Neural cell (in vitro differentiated cells): ENCODE results near the gene TLE2. TPM values are rescaled to one million over a fixed set of nuclear protein-coding genes. Genes with fewer than 3 reads are reported as not detected.

Experiments
- H2AFZ ChIP-seq: fragments of 200-600, 300-800 bp; sonication (generic), shearing (Covaris generic); 2 replicates; pipeline ENCODE4 v1.6.0; 2014; ENCODE audit warnings: low read depth, mild to moderate bottlenecking, antibody characterized with exemption, low read length, moderate library complexity
- H3F3A ChIP-seq: fragments of 200-600 bp; shearing (Covaris generic); 2 replicates; pipeline ENCODE4 v1.6.1; 2016; ENCODE audit warnings: mild to moderate bottlenecking, moderate library complexity, mixed read lengths, antibody characterized with exemption, low read length; ENCODE audit not compliant: insufficient read depth, poor library complexity, severe bottlenecking
- H3K27ac ChIP-seq: fragments of 200-600, 300-800 bp; sonication (generic), shearing (Covaris generic); 2 replicates; pipeline ENCODE4 v1.5.1; 2014; ENCODE audit warnings: mild to moderate bottlenecking, low read length, moderate library complexity
- H3K27me3 ChIP-seq: fragments of 300-800, 200-600 bp; sonication (generic), shearing (Covaris generic); 2 replicates; pipeline ENCODE4 v1.6.0; 2014; ENCODE audit warnings: mild to moderate bottlenecking, low read depth, low read length, moderate library complexity; ENCODE audit not compliant: insufficient read depth
- H3K36me3 ChIP-seq: fragments of 300-800, 200-600 bp; sonication (generic), shearing (Covaris generic); 2 replicates; pipeline ENCODE4 v1.5.1; 2014; ENCODE audit warnings: mild to moderate bottlenecking, antibody characterized with exemption, low read length, moderate library complexity; ENCODE audit not compliant: insufficient read depth
- H3K4me2 ChIP-seq: fragments of 300-800, 200-600 bp; sonication (generic), shearing (Covaris generic); 2 replicates; pipeline ENCODE4 v1.6.0; 2014; ENCODE audit warnings: mild to moderate bottlenecking, low read length
- H3K4me3 ChIP-seq: fragments of 300-800, 200-600 bp; sonication (generic), shearing (Covaris generic); 2 replicates; pipeline ENCODE4 v1.5.1; 2014; ENCODE audit warnings: mild to moderate bottlenecking, low read length, moderate library complexity
- H3K79me2 ChIP-seq: fragments of 200-600 bp; shearing (Covaris generic); replicated peaks from 2 replicates; pipeline ENCODE4 v1.6.0; 2014; ENCODE audit warnings: mild to moderate bottlenecking, low read length, moderate library complexity; ENCODE audit not compliant: insufficient read depth
- H3K9ac ChIP-seq: fragments of 300-800, 200-600 bp; sonication (generic), shearing (Covaris generic); 2 replicates; pipeline ENCODE4 v1.6.1; 2016; ENCODE audit warnings: mild to moderate bottlenecking, low read length, mixed read lengths
- H3K9me2 ChIP-seq: fragments of 200-600 bp; shearing (Covaris generic); 2 replicates; pipeline ENCODE4 v1.6.1; 2016; ENCODE audit warnings: mild to moderate bottlenecking, low read length, mixed read lengths; ENCODE audit not compliant: insufficient read depth
- H3K9me3 ChIP-seq: fragments of 200-600, 300-800 bp; sonication (generic), shearing (Covaris generic); 2 replicates; pipeline ENCODE4 v1.6.1; 2016; ENCODE audit warnings: mild to moderate bottlenecking, mixed run types, low read length, moderate library complexity, mixed read lengths
- H4K20me1 ChIP-seq: fragments of 200-600 bp; shearing (Covaris generic); 2 replicates; pipeline ENCODE4 v1.6.1; 2016; ENCODE audit warnings: mild to moderate bottlenecking, mixed run types; ENCODE audit not compliant: insufficient read depth
- CTCF ChIP-seq: fragments of 450-650 bp; IDR thresholded peaks from 2 replicates; pipeline ENCODE4 v1.5.1; 2014; ENCODE audit warnings: antibody characterized with exemption, mild to moderate bottlenecking, moderate library complexity; ENCODE audit not compliant: poor library complexity, severe bottlenecking
- EP300 ChIP-seq: fragments of 450-650 bp; conservative IDR thresholded peaks from 2 replicates; pipeline ENCODE4 v1.6.1; 2014; ENCODE audit warnings: antibody characterized with exemption, mild to moderate bottlenecking, moderate library complexity; ENCODE audit not compliant: poor library complexity, severe bottlenecking
- EZH2 ChIP-seq: fragments of 200-600, 300-800 bp; shearing (Covaris generic), sonication (generic); IDR thresholded peaks from 2 replicates; pipeline ENCODE4 v1.6.1; 2014; ENCODE audit warnings: antibody characterized with exemption, low read length, borderline replicate concordance, mild to moderate bottlenecking; ENCODE audit not compliant: insufficient read depth, poor library complexity, severe bottlenecking
- MXI1 ChIP-seq: fragments of 450-650 bp; conservative IDR thresholded peaks from 2 replicates; pipeline ENCODE4 v1.6.1; 2014; ENCODE audit warnings: antibody characterized with exemption, mild to moderate bottlenecking; ENCODE audit not compliant: poor library complexity, severe bottlenecking
- POLR2AphosphoS5 ChIP-seq: IDR thresholded peaks from 2 replicates; pipeline ENCODE4 v1.6.1; 2012
- RAD21 ChIP-seq: fragments of 450-650 bp; conservative IDR thresholded peaks from 2 replicates; pipeline ENCODE4 v1.6.1; 2014; ENCODE audit warnings: antibody characterized with exemption, mild to moderate bottlenecking, moderate library complexity
- REST ChIP-seq: IDR thresholded peaks from 2 replicates; pipeline ENCODE4 v1.6.1; 2012; ENCODE audit warnings: borderline replicate concordance
- SMC3 ChIP-seq: fragments of 450-650 bp; conservative IDR thresholded peaks from 2 replicates; pipeline ENCODE4 v1.6.1; 2014; ENCODE audit warnings: antibody characterized with exemption, mild to moderate bottlenecking, moderate library complexity; ENCODE audit not compliant: poor library complexity
- TAF1 ChIP-seq: IDR thresholded peaks from 2 replicates; pipeline ENCODE4 v1.6.1; 2012; ENCODE audit warnings: low read depth
- polyA plus RNA-seq: library from polyadenylated mRNA; depleted of rRNA; stranded (reverse); fragments of >200 nt; gene quantifications from 2 replicates; pipeline ENCODE4 v1.2.3, GENCODE V29; 2014

TLE2 gene
- polyA plus RNA-seq, 1 donor from 2014 or later: 7.0 TPM

GRCh38 chr19:3045191-3045590 lies 16.1 kb upstream of the TLE2 start:
- Histone ChIP-seq H3K9ac (no peak overlapping the region), H4K20me1 (no peaks in the 10 kb centered on the region), H3K4me3 (no peak overlapping the region), H2AFZ (no peak overlapping the region), H3F3A (no peaks in the 10 kb centered on the region), H3K9me2 (no peaks in the 10 kb centered on the region), H3K27ac (no peak overlapping the region), H3K79me2 (no peaks in the 10 kb centered on the region), H3K9me3 (no peaks in the 10 kb centered on the region), H3K36me3 (no peaks in the 10 kb centered on the region), H3K4me2 (no peak overlapping the region), H3K27me3 (peaks cover 52% of the 10 kb centered on the region)
- TF ChIP-seq POLR2AphosphoS5 (no peak), MXI1 (no peak), EZH2 (no peak), SMC3 (no peak), RAD21 (no peak), CTCF (no peak), REST (no peak), EP300 (no peak), TAF1 (no peak)

GRCh38 chr19:3042621-3043267 lies 13.7 kb upstream of the TLE2 start:
- Histone ChIP-seq H3K9me3 (no peaks in the 10 kb centered on the region), H3K9ac (no peak overlapping the region), H3K27me3 (peaks cover 60% of the 10 kb centered on the region), H4K20me1 (no peaks in the 10 kb centered on the region), H3K9me2 (no peaks in the 10 kb centered on the region), H3K36me3 (no peaks in the 10 kb centered on the region), H3K79me2 (no peaks in the 10 kb centered on the region), H3K4me2 (no peak overlapping the region), H3K27ac (no peak overlapping the region), H2AFZ (no peak overlapping the region), H3K4me3 (no peak overlapping the region), H3F3A (no peaks in the 10 kb centered on the region)
- TF ChIP-seq CTCF (no peak), TAF1 (no peak)
